HG03520 (cell line): ENCODE data around the gene GPR89A.
"Not testable (repeated sequence)": the region's sequence is repeated elsewhere in the genome, so short reads cannot be mapped to it uniquely, and the experiment has no call there.

Experiments used
- ATAC-seq: cut with Tn5 transposase; IDR thresholded peaks from one replicate; pipeline ENCODE4 v1.9.1; 2021; ENCODE audit warnings: mild to moderate bottlenecking, moderate library complexity; ENCODE audit not compliant: unreplicated experiment

Gene GPR89A

GRCh38 chr1:145607833-145608733 is at the start of gene GPR89A:
GPR89A (plus strand) TSS chr1:145607988; CDS start chr1:145608134, 146 bp downstream.
- peak; percentile 91 for ATAC-seq

GRCh38 chr1:145586820-145587219 is 21.0 kb upstream of the GPR89A start:
- not testable (repeated sequence) for ATAC-seq

DNA sequence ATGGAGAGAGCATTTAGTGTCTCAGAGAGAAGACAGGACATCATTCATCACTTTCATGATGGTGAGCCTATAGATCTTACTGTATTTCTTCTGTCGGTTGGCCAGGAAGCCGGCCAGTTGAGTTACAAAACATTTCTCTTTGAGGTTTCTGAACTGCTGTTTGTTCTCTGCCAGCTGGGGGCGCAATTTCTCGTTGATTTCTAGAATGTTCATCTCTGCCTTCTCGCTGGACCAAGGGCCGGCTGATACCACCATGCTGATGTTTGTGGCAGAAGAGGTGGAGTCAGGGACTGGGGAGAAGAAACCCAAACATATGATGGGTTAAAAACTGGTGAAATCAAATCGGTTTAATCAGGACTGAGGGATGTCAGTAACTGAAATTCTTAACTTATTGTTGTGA is 17.0 kb upstream of the GPR89A start:
- not testable (repeated sequence) for ATAC-seq

DNA sequence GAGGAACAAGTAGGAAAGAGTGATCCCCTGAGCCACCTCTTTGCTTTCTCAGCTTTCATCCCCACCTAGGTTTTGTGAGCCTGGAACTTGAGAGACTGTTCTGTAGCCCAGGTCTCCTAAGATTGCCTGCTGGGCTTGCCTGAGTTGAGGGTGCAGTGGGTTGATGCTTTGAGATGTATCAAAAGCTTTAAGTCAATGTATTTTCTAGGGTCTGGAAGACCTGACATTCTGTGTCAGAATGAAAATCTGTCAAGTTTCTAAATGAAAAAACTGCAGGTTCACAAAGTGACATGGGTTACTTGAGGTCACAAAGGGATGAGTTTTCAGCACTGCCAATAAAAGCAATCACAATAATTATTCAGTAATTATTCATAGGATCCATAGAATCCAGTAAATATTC is 15.4 kb upstream of the GPR89A start:
- not testable (repeated sequence) for ATAC-seq

DNA sequence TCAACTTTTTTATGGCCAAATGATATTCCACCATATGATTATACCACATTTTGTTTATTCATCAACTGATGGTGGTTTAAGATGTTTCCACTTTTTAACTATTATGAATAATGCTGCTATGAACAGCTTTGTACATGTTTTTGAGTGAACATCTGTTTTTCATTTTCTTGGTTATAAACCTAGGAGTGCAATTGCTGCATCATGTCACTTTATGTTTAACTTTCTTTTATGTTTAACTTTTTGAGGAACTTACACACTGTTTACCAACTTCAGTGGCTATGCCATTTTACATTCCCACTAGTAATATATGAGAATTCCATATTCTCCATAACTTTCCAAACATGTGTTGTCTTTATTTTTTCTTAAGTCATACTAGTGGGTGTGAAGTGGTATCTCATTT is 12.4 kb upstream of the GPR89A start:
- not testable (repeated sequence) for ATAC-seq

DNA sequence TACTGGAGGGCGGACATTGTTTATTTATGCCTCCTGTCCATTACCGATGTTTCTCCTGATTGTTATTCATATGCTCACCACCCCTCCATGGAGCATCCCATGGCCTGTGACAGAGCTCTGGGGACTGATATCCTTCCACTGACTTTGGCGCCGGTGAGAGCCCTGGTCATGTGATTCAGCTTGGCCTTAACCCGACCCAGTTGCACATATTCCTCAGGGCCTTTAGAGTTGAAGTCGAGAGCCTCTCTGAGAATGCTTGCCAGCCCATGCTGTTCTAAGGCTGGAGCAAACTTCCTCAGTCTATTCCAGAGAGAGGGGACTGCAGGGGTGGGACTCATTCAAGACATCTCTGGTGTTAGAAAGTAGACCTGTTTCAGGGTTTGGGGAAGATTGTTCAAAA is 11.6 kb upstream of the GPR89A start:
- ATAC-seq, result not testable (repeated sequence)

GRCh38 chr1:145599426-145599825 is 8.4 kb upstream of the GPR89A start:
- ATAC-seq, result not testable (repeated sequence)

DNA sequence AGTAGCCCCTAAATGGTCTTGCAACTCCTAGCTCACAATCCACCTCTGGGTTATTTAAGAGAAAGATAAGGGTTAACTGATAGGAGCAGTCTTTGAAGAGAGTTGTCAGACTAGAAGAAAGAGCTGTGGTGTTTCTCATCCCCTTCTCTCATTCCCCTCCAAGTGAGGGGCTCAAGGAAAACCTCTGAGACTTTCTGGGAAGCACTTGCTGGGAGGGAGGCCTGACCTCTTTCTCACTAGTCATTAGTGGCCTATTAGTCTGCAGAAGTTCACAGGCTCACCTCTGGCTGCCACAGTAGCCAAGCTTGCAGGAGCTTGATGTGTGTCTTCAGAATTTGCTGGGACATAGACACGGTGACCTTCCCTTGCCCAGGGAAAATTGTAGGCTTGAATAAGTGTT is 6.2 kb upstream of the GPR89A start:
- no peak for ATAC-seq

GRCh38 chr1:145606840-145607239 is 948 bp upstream of the GPR89A start:
- not testable (repeated sequence) for ATAC-seq

- ATAC-seq, result not testable (repeated sequence)
Observed at GRCh38 chr1:145607289-145607688, 499 bp upstream of the GPR89A start.

GRCh38 chr1:145610744-145611143 is 3.0 kb downstream of the GPR89A start:
- not testable (repeated sequence) for ATAC-seq

DNA sequence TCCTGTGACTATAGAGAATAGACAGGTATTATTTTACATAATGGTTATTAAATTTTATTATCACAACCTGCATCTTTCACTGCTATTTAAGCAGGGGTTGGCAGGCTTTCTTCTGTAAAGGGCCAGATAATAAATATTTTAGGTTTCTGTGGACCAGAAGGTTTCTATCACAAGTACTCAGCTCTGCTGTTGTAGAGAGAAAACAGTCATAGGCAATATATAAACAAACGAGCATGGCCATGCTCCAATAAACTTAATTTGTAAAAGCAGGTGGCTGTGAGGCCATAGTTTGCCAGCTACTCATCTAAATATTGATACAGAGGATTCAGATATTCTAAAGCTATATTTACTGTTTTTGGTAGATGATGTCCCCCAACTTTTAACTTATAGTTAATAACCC is 12.3 kb downstream of the GPR89A start:
- not testable (repeated sequence) for ATAC-seq

DNA sequence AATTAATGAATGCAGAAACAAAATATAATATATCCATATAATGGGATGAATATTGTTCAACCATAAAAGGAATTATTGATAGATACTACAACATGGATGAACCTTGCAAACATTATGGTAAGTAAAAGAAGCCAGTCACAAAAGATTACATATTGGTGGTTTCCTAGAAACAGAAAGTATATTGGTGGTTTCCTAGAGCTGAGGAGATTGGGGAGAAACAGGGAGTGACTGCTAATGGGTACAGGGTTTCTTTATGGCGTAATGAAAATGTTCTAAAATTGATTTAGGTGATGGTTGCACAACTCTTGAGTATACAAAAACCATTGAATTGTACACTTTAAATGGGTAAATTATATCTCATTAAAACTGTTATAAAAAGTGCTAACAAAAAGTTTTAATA is 14.4 kb downstream of the GPR89A start:
- ATAC-seq, result not testable (repeated sequence)

- ATAC-seq, result not testable (repeated sequence)
Observed at GRCh38 chr1:145636237-145636636, 28.4 kb downstream of the GPR89A start.

- not testable (repeated sequence) for ATAC-seq
Observed at GRCh38 chr1:145641886-145642285, 34.1 kb downstream of the GPR89A start.

GRCh38 chr1:145643990-145644389 is 36.2 kb downstream of the GPR89A start:
- ATAC-seq, result not testable (repeated sequence)

- ATAC-seq, result not testable (repeated sequence)
Observed at GRCh38 chr1:145656245-145656943, 48.6 kb downstream of the GPR89A start.

DNA sequence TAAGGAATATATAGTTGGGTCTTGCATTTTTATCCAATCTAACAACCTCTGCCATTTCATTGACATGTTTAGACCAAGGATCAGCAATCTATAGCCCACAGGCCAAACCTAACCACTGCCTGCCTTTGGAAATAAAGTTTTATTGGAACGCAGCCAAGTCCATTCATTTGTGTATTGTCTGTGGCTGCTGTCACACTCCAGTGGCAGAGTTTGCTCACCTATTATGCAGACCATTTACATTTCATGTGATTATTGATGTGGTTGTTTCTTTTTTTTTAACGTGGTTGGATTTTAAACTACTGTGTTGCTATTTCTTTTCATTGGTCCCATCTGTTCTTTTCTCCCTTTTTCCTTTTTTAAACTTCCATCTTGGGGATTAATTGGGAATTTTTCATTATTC is 54.7 kb downstream of the GPR89A start:
- not testable (repeated sequence) for ATAC-seq

- ATAC-seq, result not testable (repeated sequence)
Observed at GRCh38 chr1:145665015-145665414, 57.2 kb downstream of the GPR89A start.

DNA sequence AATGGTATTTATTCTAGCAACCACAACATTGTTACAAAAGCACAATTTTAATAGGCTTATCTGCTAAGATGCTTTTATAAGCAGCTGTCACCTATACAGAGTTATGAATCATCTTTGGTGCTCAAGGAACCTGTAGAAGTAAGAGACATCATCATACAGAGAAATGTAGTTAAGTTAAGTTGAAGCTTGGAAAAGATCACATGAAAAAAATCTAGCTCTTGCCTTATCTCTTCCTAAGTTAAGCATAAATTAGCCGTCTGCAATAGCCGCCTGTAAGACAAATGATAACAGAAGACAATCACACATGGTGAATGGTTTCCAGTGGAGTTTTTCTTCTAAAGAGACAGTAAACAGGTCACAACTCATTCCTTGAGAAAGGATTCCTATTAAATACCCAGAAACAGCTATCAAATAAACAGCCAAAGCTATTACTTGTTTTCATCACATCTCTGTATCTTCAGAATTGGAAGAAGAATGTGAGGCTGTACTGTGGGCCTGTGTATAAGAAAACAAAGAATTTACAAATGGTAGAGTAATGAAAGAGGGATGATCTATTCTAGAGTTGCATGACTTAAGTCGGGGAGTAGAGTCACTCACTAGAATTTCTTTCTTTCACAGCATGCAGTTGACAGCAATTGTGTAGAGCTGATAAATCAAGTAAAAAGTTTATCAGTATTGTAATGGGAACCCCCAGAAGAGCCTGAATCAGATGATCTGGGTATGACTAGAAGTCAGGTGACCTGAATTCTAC is 63.4 kb downstream of the GPR89A start:
- not testable (repeated sequence) for ATAC-seq

DNA sequence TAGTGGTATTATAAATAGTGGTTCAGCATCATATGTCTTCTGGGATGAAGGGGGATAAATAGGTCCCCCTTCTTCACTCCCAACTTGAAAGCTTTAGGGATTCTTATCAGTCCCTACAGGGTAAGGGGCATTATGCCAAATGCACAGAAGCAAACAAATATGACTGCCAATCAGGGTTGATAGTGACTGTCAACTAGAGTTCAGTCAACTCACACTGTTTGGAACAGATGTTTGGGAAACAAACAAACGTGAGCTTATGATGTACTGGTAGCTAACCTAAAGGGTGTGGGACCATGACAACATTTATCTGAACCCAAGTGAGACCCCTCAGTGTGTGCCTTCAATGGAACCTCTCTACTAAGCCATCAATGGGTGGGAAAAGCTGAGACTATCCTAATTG is 65.4 kb downstream of the GPR89A start:
- not testable (repeated sequence) for ATAC-seq
